HepG2 (cell line): Measurements from ENCODE around the gene EPB41. TPM values are rescaled to one million over a fixed set of nuclear protein-coding genes. Genes with fewer than 3 reads are reported as not detected.
A peak's percentile ranks its signal among the peaks of the same experiment; 100 is the strongest.

ENCODE experiments used
- ATAC-seq: fragments of 200-7000 bp; cut with Tn5 transposase; 3 replicates; pipeline ENCODE4 v1.9.1; 2020; ENCODE audit warnings: mild to moderate bottlenecking, moderate library complexity
- BruUV-seq: library from RNA; stranded (reverse); fragments of 400-500 nt; replicated peaks from 2 replicates; lab custom pipeline; 2021; lab: Mats Ljungman, UMichigan
- CTCF ChIA-PET: fragments of 300-600 bp; formaldehyde crosslinking; extraction: SDS; loops from one replicate; lab custom pipeline; 2021; ENCODE audit warnings: low total read pairs, inconsistent platforms, low intra/inter-chr PET ratio; lab: Yijun Ruan, JAX
- POLR2A ChIA-PET: fragments of 350-600 bp; sonication (Branson Sonifier 250); formaldehyde crosslinking; loops from one replicate; lab custom pipeline; 2020; ENCODE audit warnings: antibody characterized with exemption, inconsistent platforms; lab: Yijun Ruan, JAX
- DNase-seq: peaks from one replicate; pipeline ENCODE4 v3.0.0-alpha.2; 2015; ENCODE audit warnings: low spot score
- FAIRE-seq: peaks from 3 replicates; lab custom pipeline; 2011; peaks lifted over from hg19 to GRCh38; lab: Jason Lieb, UNC
- H2AFZ ChIP-seq: one replicate; pipeline ENCODE4 v1.6.1; 2011; ENCODE audit warnings: low read length, inconsistent platforms
- H3K27ac ChIP-seq: fragments of 300-600 bp; 3 replicates; pipeline ENCODE4 v1.8.0; 2011; ENCODE audit warnings: mixed run types, mild to moderate bottlenecking, mixed read lengths, low read length, inconsistent platforms; ENCODE audit not compliant: insufficient read depth; ENCODE audit errors: extremely low read length
- H3K27me3 ChIP-seq, 2 experiments: fragments of 200-600 bp in 1 of 2; 2 replicates in 1 of 2; 3 replicates in 1 of 2; pipeline versions ENCODE4 v1.6.0 to v1.8.0; 2011; ENCODE audit warnings: low read length in 2 of 2, mild to moderate bottlenecking in 2 of 2, moderate library complexity in 2 of 2, inconsistent platforms in 1 of 2; ENCODE audit not compliant: insufficient read depth in 2 of 2, control insufficient read depth in 1 of 2
- H3K36me3 ChIP-seq, 2 experiments: fragments of 200-600 bp in 1 of 2; replicated peaks in 1 of 2; 2 replicates in 1 of 2; 3 replicates in 1 of 2; pipeline versions ENCODE4 v1.5.1 to v1.8.0; 2011; ENCODE audit warnings: low read length in 2 of 2, inconsistent platforms in 1 of 2; ENCODE audit not compliant: insufficient read depth in 2 of 2, control insufficient read depth in 1 of 2
- H3K4me1 ChIP-seq: 2 replicates; pipeline ENCODE4 v1.5.1; 2012; ENCODE audit warnings: low read length, inconsistent platforms; ENCODE audit not compliant: insufficient read depth
- H3K4me2 ChIP-seq: 2 replicates; pipeline ENCODE4 v1.6.0; 2011; ENCODE audit warnings: low read depth, low read length, inconsistent platforms
- H3K4me3 ChIP-seq, 3 experiments: fragments of 200-600 bp in 1 of 3; sonication (generic), shearing (Covaris generic) in 1 of 3; replicated peaks in 1 of 3; 2 replicates each; pipeline ENCODE4 v1.5.1; 2011 to 2016; ENCODE audit warnings: low read length in 3 of 3, inconsistent platforms in 2 of 3, low read depth in 2 of 3, mild to moderate bottlenecking in 2 of 3, control low read depth in 1 of 3, mixed read lengths in 1 of 3; ENCODE audit not compliant: insufficient read depth in 1 of 3
- H3K79me2 ChIP-seq: one replicate; pipeline ENCODE4 v1.6.1; 2011; ENCODE audit warnings: low read length, inconsistent platforms; ENCODE audit not compliant: insufficient read depth
- H3K9ac ChIP-seq: 2 replicates; pipeline ENCODE4 v1.6.0; 2011; ENCODE audit warnings: mild to moderate bottlenecking, low read depth, low read length, inconsistent platforms; ENCODE audit not compliant: insufficient read depth
- H3K9me3 ChIP-seq: 2 replicates; pipeline ENCODE4 v1.5.1; 2012; ENCODE audit warnings: mild to moderate bottlenecking, low read length
- H4K20me1 ChIP-seq: 2 replicates; pipeline ENCODE4 v1.6.0; 2011; ENCODE audit warnings: inconsistent platforms, mild to moderate bottlenecking, low read length, moderate library complexity; ENCODE audit not compliant: insufficient read depth
- E2F1 ChIP-seq: sonication (generic); formaldehyde crosslinking; IDR thresholded peaks from 2 replicates; pipeline ENCODE4 v1.5.0; 2020; ENCODE audit warnings: missing genetic modification reagents
- MAFF ChIP-seq: IDR thresholded peaks from 2 replicates; pipeline ENCODE4 v1.6.1; 2011; ENCODE audit warnings: low read depth, low read length, improper control_type of control experiment
- MAFK ChIP-seq, 2 experiments: IDR thresholded peaks in 1 of 2; conservative IDR thresholded peaks in 1 of 2; 2 replicates each; pipeline ENCODE4 v1.6.1; 2011; ENCODE audit warnings: improper control_type of control experiment in 2 of 2, low read length in 2 of 2
- NFE2L2 ChIP-seq: fragments of 150-350 bp; IDR thresholded peaks from 2 replicates; pipeline ENCODE4 v1.6.1; 2014; ENCODE audit warnings: low read length
- SMAD9 ChIP-seq: sonication (generic); formaldehyde crosslinking; IDR thresholded peaks from 2 replicates; pipeline ENCODE4 v1.5.1; 2020; ENCODE audit warnings: mild to moderate bottlenecking, missing genetic modification reagents
- ZBTB1 ChIP-seq: sonication (generic); formaldehyde crosslinking; IDR thresholded peaks from 2 replicates; pipeline ENCODE4 v1.4.0; 2020; ENCODE audit warnings: missing genetic modification reagents, borderline replicate concordance
- ZBTB20 ChIP-seq: sonication (generic); formaldehyde crosslinking; IDR thresholded peaks from 2 replicates; pipeline ENCODE4 v1.8.1; 2023; ENCODE audit warnings: missing genetic modification reagents, low read depth, mild to moderate bottlenecking, borderline replicate concordance
- ZFP90 ChIP-seq: sonication (generic); formaldehyde crosslinking; IDR thresholded peaks from 2 replicates; pipeline ENCODE4 v1.8.0; 2022; ENCODE audit warnings: missing genetic modification reagents, mild to moderate bottlenecking, inconsistent platforms, borderline replicate concordance
- ZFYVE20 ChIP-seq: sonication (generic); formaldehyde crosslinking; IDR thresholded peaks from 2 replicates; pipeline ENCODE4 v1.8.0; 2023; ENCODE audit warnings: low read depth, mild to moderate bottlenecking, moderate library complexity, missing genetic modification reagents, borderline replicate concordance
- ZNF10 ChIP-seq: sonication (generic); formaldehyde crosslinking; IDR thresholded peaks from 2 replicates; pipeline ENCODE4 v1.4.0; 2020; ENCODE audit warnings: mild to moderate bottlenecking, low read depth, missing genetic modification reagents, borderline replicate concordance
- ZNF484 ChIP-seq: sonication (generic); formaldehyde crosslinking; IDR thresholded peaks from 2 replicates; pipeline ENCODE4 v1.5.1; 2020; ENCODE audit warnings: mild to moderate bottlenecking, low read depth, missing genetic modification reagents, borderline replicate concordance
- WGBS: methylation state at CpG from one replicate; pipeline ENCODE4 v1.1.6; 2017; ENCODE audit warnings: low lambda C conversion rate; 5-methylcytosine and 5-hydroxymethylcytosine counted together
- in situ Hi-C: cut with HindIII; loops from 2 replicates; pipeline ENCODE4 v1.10.0; 2017; ENCODE audit warnings: low pct_unique_long_range_greater_than_20kb; ENCODE audit not compliant: extremely low pct_ligation_motif_present
- intact Hi-C: fragments of 100-400 bp; cut with micrococcal nuclease; formaldehyde crosslinking; loops from one replicate; pipeline ENCODE4 v1.10.0; 2022; ENCODE audit not compliant: unreplicated experiment
- polyA plus RNA-seq, 8 experiments: library from polyadenylated mRNA; depleted of rRNA in 3 of 8; stranded (reverse) in 7 of 8; unstranded in 1 of 8; fragments of >200 nt; fragmentation: Illumina TruSeq in 4 of 8; extraction: Trizol in 4 of 8; gene quantifications; 2 replicates each; pipeline versions ENCODE4 v1.2.1 to v1.2.3, GENCODE V29; 2011 to 2016; ENCODE audit warnings: low read depth in 4 of 8, missing spikeins in 1 of 8, mixed read lengths in 1 of 8; ENCODE audit not compliant: insufficient read depth in 1 of 8
- total RNA-seq, 5 experiments: library from RNA; depleted of rRNA; stranded (reverse); fragments of >200 nt; fragmentation: Illumina TruSeq; extraction: Trizol; gene quantifications; 2 replicates each; pipeline ENCODE4 v1.2.3, GENCODE V29; 2016; ENCODE audit warnings: low read depth in 1 of 5

The EPB41 gene
- total and polyA plus RNA-seq, 2 of the 13 experiments (the other 11 are each of a cell fraction or from before 2014, with no cell fraction given) = 34.5 to 46.7 TPM

DNA sequence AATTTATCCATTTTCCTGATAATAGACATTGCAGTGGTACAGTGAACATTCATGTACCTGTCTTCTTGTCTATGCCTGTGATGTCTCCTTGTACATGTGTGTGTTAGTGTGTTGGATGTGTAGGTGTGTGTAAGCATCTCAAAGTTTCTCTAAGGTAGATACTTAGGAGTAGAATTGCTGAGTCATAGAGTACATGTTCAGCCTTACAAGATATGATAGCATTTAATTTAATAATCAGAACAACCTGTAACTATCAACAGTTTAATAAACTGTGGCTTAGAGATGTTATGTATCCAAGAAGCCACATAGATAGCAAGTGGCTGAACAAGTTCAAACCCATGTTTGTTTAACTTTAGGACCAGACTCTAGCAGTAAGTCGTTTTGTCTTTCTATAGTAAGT is 35.6 kb downstream of the EPB41 start:
- CTCF ChIA-PET = no interaction called here
- Histone ChIP-seq H3K9me3 (no peaks in the 10 kb centered on the region), H3K79me2 (peaks cover 6% of the 10 kb centered on the region), H4K20me1 (no peaks in the 10 kb centered on the region), H3K27ac (no peak overlapping the region), H3K4me1 (no peaks in the 10 kb centered on the region), H3K36me3 (no peaks in the 10 kb centered on the region), H3K27me3 (no peaks in the 10 kb centered on the region), H3K4me2 (no peak overlapping the region), H3K4me3 (no peak overlapping the region), H2AFZ (no peak overlapping the region), H3K9ac (no peak overlapping the region)
- no peak for DNase-seq
- intact Hi-C loops = no loop called here
- POLR2A ChIA-PET = no interaction called here
- TF ChIP-seq SMAD9 (CRISPR knock-in tag) (no peak), ZFYVE20 (CRISPR knock-in tag) (no peak), NFE2L2 (peak; percentile 83), MAFK (conservative IDR thresholded peaks at IDR 0.05 in 1 of 2, IDR thresholded peaks at IDR 0.05 in 1 of 2; ENCODE audit: low read length in 2 of 2) (peak; percentile 31 to 62; a peak in 2 of 4 replicates), E2F1 (CRISPR knock-in tag) (no peak), MAFF (peak; percentile 17; the same call in 1 of the 2 replicates)
- no peak for FAIRE-seq
- no peak for ATAC-seq
- 83% methylated on average over 1 of the region's 1 CpG for whole genome bisulfite sequencing
- in situ Hi-C loops = no loop called here
- no TSS peak for BruUV-seq

GRCh38 chr1:28950449-28950848 is 36.1 kb downstream of the EPB41 start:
- BruUV-seq = no TSS peak
- Histone ChIP-seq H4K20me1 (no peaks in the 10 kb centered on the region), H2AFZ (no peak overlapping the region)
- TF ChIP-seq NFE2L2 = no peak
- TF ChIP-seq ZNF10 (CRISPR knock-in tag) = no peak
- no peak for TF ChIP-seq ZBTB1 (CRISPR knock-in tag)
- TF ChIP-seq ZNF484 = no peak
- no peak for TF ChIP-seq ZBTB20 (CRISPR knock-in tag)
- TF ChIP-seq ZFP90 = no peak
- TF ChIP-seq, all 625 proteins: peak for 0
- H3K9me3 ChIP-seq = no peaks in the 10 kb centered on the region
- H3K79me2 ChIP-seq = peaks cover 6% of the 10 kb centered on the region
- H3K27ac ChIP-seq = no peak overlapping the region
- intact Hi-C loops (no loop called here), in situ Hi-C loops (no loop called here)
- H3K4me2 ChIP-seq = no peak overlapping the region
- no peak for DNase-seq
- ChIA-PET POLR2A (no interaction called here), CTCF (no interaction called here)
- H3K4me3 ChIP-seq = no peak overlapping the region
- no peak for ATAC-seq
- H3K27me3 ChIP-seq = no peaks in the 10 kb centered on the region
- FAIRE-seq = no peak
- no peaks in the 10 kb centered on the region for H3K4me1 ChIP-seq
- no peaks in the 10 kb centered on the region for H3K36me3 ChIP-seq
- no peak overlapping the region for H3K9ac ChIP-seq
